Testis (tissue), 2 donors: Measurements from ENCODE around the gene GPR4.

Experiments
- CTCF ChIP-seq, 3 experiments: fragments of 450-650 bp in 2 of 3; fragments of 200-600 bp in 1 of 3; sonication (generic) in 1 of 3; IDR thresholded peaks; one replicate each; pipeline ENCODE4 v1.5.1; 2016 to 2019; ENCODE audit warnings: antibody characterized with exemption in 3 of 3, mild to moderate bottlenecking in 2 of 3, moderate library complexity in 1 of 3
- POLR2A ChIP-seq: fragments of 450-650 bp; IDR thresholded peaks from one replicate; pipeline ENCODE4 v1.6.1; 2017; ENCODE audit warnings: antibody characterized with exemption, mild to moderate bottlenecking, moderate library complexity

GRCh38 chr19:45547965-45548609 is 53.9 kb downstream of the GPR4 start:
- TF ChIP-seq POLR2A (no peak), CTCF (IDR thresholded peaks at IDR 0.05) (no peak)
